Stimulated activated CD4-positive, alpha-beta T cell treated with anti-CD3 and anti-CD28 coated beads, Interleukin-2, amount 100 ng/mL, for 48 hours (primary cell): ENCODE results near the gene PHRF1.

ENCODE experiments used
- DNase-seq, 2 donors: peaks; one replicate each; pipeline ENCODE4 v3.0.0-alpha.2; 2020

Gene PHRF1, protein sequence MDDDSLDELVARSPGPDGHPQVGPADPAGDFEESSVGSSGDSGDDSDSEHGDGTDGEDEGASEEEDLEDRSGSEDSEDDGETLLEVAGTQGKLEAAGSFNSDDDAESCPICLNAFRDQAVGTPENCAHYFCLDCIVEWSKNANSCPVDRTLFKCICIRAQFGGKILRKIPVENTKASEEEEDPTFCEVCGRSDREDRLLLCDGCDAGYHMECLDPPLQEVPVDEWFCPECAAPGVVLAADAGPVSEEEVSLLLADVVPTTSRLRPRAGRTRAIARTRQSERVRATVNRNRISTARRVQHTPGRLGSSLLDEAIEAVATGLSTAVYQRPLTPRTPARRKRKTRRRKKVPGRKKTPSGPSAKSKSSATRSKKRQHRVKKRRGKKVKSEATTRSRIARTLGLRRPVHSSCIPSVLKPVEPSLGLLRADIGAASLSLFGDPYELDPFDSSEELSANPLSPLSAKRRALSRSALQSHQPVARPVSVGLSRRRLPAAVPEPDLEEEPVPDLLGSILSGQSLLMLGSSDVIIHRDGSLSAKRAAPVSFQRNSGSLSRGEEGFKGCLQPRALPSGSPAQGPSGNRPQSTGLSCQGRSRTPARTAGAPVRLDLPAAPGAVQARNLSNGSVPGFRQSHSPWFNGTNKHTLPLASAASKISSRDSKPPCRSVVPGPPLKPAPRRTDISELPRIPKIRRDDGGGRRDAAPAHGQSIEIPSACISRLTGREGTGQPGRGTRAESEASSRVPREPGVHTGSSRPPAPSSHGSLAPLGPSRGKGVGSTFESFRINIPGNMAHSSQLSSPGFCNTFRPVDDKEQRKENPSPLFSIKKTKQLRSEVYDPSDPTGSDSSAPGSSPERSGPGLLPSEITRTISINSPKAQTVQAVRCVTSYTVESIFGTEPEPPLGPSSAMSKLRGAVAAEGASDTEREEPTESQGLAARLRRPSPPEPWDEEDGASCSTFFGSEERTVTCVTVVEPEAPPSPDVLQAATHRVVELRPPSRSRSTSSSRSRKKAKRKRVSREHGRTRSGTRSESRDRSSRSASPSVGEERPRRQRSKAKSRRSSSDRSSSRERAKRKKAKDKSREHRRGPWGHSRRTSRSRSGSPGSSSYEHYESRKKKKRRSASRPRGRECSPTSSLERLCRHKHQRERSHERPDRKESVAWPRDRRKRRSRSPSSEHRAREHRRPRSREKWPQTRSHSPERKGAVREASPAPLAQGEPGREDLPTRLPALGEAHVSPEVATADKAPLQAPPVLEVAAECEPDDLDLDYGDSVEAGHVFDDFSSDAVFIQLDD (N-terminal part only)

DNA sequence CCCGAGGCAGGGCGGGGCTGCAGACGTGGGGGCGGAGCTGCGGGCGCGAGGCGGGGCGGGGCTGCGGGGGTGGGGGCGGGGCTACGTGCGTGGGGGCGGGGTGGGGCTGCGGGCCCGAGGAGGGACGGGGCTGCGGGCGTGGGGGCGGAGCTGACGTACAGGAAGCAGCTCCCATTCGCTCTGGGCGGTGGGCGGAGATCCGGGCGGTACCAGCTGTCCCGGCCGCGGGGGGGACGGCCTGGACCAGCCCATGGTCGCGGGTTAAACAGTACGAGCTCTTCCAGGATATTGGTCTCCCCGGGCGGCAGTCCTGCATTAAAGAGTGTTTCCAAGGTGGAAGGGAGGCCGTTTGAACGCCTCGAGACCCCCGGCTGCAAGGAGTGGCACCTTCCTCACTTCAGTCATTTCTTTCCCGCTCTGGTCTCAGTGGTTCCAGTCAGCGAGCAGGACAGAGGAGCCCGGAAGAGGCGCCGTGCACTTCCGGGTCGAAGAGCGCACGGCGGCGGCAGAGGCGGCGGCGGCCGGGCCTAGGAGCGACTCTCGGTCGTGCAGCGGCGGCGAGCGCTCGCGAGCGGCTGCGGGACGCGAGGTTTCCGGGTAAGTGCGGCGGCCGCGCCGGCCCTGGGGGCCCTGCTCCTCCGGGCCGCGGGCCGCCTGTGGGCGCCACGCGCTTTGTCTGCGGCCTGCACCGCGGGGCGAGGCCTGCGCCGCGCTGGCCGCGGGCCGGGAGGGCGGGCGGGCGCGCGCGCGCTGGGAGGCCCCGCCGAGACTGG is at the start of gene PHRF1:
TSS of gene PHRF1 (plus strand) at position 475 of the 773 bp plus-strand sequence. CDS start 5,043 bp downstream, outside the sequence.
- DNase-seq: peak; percentile 89 to 94

DNA sequence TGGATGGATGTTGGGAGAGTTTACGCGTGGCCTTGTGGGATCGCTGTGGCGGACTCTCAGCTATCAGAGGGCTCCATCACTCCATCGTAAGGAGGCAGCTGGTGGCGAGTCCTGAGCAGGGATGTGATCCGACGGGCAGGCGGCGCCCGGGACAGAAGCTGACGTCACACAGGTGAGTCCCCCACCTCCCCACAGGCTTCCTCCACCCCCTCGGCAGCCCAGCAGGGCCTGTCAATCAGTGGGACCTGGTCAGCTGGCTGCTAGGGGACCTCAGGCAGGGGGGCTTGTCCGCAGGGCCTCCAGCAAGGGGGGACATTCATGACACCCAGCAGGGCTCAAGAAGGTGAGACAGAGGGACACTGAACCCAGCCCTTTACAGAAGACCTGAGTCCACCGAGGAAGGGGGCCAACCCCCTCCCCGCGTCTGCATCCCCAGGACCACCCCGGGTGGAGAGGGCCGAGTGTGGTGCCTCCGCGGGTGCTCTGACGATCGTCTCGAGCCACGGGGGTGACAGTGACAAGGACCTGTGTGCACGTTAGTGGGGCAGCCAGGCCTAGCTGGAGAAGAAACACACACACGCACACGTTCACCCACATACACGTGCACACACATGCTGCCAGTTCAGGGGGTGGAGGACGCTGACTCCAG is 48.0 kb upstream of the PHRF1 start:
- no peak for DNase-seq

DNA sequence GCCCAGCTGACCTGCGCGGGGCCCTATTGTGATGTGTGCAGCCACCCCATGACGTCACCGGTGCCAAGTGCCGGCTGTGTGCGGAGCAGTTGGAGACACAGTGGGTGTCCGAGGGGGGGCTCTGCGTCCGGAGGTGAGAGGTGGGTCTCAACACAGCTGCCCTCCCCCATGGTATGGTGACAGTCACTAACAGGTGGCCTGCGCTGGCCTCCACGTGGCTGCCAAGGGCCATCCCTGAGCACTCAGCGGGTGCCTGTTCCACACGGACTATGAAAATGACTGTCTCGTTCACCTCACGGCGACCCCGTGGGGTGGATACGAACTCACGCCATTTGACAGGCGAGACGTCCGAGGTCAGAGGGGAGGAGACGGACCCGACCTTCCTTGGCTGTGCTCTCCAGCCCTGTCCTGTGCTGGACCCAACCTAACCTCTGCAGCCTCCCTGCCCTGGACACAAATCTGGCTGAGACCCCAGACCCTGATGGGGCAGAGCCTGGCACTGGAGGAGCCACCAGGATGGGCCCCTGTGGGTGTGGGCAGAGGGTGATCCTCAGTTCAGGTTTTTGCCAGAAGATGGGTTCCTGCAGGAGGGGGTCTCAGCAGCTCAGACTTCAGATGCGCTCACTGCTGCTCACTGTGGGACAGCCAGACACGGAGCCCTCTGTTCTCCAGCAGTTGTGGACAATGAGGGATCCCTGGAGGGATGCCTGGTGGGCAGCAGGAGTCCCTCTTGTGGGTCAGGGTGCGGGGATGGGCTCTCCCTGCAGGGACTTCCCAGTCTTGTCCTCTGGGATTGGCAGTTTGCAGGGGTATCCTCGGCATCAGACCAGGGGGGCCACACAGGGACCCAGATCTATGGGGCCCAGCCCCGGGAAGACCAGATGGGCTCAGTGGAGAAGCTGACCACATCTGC is 47.2 kb upstream of the PHRF1 start:
- DNase-seq: no peak

DNA sequence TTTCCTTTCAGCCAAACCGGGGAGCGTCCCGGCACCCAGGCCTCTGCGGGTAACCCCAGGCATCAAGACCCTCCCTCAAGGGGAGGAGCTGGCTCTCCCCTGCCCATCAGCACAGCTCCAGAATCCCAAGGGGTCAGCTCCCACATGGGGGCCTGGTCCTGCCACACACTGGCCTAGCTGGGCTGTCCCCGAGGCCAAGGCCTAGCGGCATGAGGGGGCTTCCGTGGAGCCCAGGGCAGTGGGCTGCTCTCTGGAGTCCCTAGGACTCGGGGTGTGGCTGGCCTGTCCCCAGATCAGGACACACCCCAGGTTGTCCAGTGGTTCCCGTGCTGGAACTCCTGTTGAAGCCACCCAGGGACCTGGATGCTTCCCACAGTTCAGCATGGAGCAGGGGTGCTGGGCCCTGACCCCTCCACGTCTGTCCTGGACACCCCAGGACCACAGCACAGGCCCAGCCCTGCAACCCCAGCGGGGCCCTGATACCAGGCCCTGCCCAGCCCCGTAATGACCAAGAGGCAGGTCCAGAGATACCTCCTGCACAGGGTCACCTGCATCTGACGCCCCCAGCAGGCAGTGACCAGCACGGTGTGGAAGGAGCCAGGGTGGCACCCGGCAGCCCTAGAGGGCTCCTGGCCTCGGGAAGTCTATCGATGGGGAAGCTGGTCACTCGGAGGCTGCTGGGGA is 46.4 kb upstream of the PHRF1 start:
- DNase-seq: no peak

DNA sequence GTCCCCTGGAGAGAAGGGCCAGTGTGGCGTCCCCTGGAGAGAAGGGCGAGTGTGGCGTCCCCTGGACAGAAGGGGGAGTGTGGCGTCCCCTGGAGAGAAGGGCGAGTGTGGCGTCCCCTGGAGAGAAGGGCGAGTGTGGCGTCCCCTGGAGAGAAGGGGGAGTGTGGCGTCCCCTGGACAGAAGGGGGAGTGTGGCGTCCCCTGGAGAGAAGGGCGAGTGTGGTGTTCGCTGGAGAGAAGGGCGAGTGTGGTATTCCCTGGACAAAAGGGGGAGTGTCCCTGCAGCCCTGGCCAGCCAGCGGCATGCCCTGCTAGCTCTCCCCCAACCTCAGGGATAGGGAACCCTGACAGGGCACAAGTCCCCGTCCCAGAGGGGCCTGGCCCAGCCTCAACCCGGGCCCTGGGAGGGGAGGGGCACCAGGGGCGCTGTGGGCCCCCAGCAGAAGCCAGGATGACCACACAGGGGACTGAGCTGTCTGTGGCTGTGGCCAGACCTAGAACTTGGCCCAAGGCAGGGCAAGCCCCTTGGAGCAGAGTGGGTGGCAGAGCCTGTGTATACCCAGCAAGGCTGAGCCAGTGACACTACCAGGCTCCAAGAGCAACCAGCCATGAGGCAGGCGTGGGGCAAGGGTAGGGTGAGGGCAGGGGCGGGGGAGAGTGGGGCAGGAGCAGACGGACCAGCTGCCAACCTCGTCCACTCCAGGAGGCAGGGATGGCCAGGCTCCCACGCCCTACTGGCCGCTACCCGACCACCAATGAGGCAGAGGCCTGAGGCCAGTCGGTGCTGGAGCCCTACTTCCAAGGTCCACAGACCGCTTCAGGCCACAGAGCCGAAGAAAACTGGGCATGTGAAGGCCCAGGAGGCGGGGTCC is 45.1 kb upstream of the PHRF1 start:
- no peak for DNase-seq

DNA sequence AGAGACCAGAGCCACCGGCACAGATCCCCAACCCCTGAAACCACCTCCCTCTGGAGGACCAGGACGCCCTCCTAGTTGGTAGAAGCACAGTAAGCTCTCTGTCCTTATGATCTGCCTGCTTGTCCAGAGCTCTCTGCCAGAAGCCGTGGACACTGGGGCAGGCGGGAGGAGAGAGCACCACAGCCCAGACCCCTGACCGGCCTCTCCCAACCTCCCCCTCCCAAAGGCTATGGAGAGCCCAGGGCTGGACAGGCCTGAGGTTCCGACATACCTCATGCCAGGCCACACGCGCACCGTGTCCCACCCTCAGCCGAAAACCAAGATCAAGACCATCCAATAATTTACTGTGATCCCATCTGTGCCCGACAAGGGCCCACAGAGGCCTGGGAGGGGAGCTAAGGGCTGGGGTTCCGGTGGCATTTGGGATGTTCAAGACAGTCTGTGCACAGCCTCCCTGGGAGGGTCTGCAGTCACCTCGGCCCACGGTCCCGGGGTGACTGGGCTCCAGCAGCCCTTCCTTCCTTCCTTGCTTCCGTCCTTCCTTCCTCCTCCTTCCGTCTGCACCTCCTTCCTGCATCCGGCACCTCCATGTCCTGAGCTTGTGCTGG is 44.2 kb upstream of the PHRF1 start:
- no peak for DNase-seq

DNA sequence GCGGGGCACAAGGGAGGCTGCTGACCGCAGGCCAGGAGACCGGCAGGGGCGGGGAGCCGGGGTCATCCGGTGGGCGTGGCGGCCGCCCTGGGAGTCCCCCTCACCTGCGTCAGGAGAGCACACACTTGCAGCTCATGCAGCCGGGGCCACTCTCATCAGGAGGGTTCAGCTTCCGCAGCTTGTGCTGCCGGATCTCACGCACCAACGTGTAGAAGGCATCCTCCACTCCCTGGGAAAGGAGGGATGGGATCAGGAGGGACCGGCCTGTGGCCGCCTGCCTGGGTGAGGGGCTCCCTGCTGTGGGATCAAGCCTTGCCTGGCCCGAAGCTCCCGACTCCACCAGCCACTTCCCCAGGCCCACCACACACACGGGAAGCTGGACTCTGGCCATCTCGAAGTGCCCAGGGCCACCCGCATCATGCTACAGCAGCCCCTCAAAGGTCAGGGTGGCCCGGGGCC is 43.7 kb upstream of the PHRF1 start:
- DNase-seq: no peak

DNA sequence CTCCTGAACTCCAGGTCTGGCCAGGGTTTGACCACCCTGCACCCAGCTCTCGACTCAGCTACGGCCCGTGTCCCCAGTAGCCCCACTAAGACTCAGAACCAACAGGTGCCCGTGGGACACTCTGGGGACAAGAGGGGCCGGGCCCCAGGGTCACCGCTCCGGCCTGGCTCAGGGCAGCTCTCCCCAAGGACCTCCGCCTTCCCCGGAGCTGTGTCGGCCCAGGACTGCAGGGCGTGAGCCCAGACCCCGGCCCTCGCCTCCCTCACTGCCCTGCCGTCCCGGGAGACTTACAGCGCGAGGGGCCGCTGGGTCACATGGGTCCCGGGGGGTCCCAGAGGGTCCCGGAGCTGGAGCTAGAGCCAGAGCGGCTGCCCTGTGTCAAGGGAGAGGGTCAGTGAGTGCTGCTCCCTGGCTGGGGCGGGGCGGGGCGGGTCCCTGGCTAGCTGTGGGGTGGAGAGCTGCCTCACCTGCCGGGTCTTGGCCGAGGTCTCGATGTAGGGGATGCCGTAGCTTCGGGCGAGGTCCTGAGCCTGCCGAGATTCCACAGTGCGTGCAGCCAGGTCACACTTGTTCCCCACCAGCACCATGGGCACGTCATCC is 43.2 kb upstream of the PHRF1 start:
- DNase-seq: no peak

DNA sequence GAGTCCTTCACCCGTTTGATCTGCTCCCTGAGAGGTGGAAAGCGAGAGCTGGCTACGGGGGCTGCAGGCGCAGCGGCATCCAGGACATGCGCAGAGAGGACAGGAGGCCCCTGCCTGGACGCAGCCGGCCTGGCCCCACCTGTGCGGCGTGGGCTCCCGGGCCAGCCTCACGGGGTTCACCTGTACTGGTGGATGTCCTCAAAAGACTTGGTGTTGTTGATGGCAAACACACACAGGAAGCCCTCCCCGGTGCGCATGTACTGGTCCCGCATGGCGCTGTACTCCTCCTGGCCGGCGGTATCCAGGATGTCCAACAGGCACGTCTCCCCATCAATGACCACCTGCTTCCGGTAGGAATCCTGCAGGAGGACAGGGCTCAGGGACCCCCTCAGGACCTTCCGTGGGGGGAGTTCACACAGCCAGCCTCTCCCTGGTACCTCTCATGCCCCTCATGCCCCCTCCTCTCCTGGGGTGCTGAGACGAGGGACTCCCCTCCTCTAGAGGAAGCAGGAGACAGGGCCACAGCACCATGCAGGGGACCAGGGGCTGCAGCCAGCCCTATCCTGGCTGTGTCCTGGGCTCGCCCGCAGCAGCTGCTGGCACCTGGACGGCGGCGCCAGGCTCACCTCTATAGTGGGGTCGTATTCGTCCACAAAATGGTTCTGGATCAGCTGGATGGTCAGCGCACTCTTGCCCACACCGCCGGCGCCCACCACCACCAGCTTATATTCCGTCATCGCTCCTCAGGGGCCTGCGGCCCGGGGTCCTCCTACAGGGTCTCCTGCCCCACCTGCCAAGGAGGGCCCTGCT is 42.5 kb upstream of the PHRF1 start:
- DNase-seq: no peak

DNA sequence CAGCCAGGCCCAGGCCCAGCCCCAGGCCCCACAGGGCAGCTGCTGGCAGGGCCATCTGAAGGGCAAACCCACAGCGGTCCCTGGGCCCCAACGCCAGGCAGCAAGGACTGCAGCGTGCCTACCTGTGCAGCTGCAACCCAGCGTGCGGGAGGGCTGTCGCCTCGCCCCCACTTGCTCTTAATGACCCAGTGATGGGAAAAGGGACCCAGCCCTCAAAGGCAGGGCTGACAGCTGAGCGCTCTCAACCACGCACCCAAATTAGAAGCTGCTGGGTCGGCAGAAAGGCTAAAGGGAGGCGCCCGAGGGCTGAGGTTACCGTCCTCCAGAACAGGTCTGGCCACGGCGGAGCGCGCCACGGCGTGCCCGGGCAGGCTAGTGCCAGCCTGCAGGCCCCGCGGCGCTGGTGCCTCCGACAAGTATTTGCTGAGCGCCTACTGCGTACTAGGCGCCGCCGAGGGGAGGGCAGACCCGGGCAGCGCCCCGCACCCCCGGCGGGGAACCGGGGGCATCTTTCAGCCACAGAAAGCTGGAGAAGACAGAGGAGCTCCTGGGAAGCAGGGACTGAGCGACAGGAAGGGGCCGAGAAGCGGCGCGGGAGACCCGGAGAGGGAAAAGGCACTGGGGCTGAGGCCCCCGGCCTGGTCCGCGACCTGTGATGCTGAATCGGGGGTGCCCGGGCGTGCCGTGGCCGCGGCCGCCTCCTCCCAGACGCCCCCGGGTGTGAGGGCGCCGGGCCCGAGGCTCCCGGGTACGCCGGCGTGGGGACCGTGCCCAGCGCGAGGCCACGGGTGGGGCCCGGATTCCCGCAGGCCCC is 41.7 kb upstream of the PHRF1 start:
- DNase-seq: peak in 1 of 2 donors; percentile 37

DNA sequence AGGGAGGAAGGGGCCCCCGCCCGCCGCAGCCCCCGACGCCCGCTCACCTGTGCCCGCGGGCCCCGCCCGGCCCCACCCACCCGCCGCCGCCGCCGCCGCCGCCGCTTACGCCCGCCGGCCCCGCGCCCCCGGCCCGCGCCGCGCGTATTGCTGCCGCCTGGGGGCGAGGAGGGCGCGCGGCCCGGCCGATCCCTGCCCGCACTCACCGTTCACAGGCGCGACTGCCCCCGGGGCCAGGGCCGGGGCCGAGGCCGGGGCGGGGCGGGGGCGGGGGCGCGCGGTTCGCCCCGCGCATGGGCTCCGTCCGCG is 41.1 kb upstream of the PHRF1 start:
- no peak for DNase-seq

DNA sequence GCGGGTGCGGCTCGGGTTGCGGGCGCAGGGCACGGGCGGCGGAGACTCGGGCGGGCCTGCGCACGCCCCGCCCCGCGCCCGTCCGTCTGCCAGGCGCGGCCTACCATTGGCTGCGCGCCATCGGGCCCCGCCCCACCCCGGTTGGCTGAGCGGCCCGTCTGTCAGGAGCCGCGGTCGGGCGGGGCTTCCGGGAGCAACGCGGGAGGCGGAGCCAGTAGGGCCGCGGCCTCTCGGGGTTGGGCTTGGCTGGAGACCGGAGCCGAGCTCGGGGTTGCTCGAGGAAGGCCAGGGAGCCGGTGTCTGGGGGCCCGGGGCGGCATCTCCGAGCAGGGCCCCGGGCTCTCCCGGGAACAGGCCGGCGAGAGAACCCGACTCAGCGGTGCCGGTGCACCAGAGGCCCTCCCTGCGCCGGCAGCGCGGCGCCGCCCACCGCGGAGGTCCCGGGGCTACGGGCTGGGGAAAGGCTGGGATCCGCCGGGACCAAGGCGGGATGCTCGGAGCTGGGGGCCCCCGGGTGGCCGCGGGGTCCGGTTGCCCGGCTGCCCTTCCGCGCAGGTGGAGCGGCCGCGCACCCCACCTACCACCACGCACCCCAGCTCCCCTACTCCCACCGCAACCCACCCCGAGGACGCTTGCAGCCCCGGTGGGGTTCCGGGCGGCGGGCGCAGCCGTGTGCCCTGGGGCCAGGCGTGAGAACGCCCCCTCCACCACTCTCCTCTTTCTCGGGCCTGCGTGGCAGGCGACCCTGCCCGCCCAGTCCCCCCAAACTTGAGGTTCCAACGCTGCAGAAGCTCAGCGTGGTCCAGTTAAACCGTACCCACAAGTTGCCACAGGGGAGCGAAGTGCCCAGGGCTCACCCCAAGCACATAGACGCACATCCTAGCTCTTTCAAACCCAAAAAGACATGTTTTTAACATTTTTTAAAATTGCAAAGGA is 40.5 kb upstream of the PHRF1 start, which contains the start of gene HRAS:
TSS of gene HRAS (minus strand) at position 58 of the 936 bp plus-strand sequence.
- peak; percentile 95 to 97 for DNase-seq

DNA sequence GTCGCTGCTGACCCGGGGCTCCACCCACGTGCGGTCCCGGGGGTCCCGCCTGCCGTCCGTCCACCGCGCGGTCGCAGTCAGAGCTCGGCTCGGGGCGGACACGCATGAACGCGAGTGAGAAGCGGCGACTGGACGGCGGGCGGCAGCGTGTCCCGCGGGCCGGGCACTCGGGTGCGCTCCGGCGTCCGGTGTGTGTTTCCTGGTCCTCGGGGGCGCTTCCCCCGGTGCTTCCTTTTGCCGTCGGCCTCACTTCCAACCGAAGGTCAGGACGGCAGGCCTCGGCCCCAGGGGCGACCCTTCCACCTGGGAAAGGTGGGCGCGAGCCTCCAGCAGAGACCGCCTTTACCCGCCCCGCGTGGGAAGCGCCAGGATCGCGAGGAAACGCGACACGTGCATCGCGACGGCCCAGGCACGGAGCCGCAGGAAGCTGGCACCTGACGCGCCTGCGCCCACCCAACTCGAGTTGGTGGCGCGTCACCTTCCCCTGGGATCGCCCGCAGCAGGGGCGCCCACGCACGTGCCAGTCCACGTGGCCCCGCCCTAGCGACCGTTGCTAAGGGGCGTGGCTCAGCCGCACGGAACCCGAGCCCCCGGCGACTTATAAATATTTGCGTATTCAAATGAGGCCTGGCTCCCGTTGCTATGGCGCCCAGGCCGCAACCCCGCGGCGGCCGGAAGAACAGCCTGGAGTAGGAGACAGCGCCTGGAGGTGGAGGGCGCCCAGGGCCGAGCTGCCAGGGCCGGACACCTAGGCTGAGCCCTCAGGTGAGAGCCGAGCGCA is 39.2 kb upstream of the PHRF1 start, which contains the start of gene LRRC56:
TSS of gene LRRC56 (plus strand) at position 687 of the 781 bp plus-strand sequence. CDS start 3,158 bp downstream, outside the sequence.
- peak; percentile 87 to 89 for DNase-seq
